Lung (tissue), 12 donors: Measurements from ENCODE around the gene PSMB10. TPM values are rescaled to one million over a fixed set of nuclear protein-coding genes. Genes with fewer than 3 reads are reported as not detected.

ENCODE experiments used
- ATAC-seq: fragments of 200-7000 bp; cut with Tn5 transposase; one replicate; pipeline ENCODE4 v1.9.1; 2020; ENCODE audit warnings: moderate number of reproducible peaks; ENCODE audit not compliant: insufficient read depth, low FRiP score
- DNase-seq, 3 donors: peaks; one replicate each; pipeline ENCODE4 v3.0.0-alpha.2; 2013 to 2017
- H3K27ac ChIP-seq, 2 donors: one replicate each; pipeline ENCODE4 v1.5.1; 2013; ENCODE audit warnings: mild to moderate bottlenecking in 2 of 2, moderate library complexity in 2 of 2, control low read depth in 1 of 2, inconsistent platforms in 1 of 2, low read depth in 1 of 2, low read length in 1 of 2
- H3K27me3 ChIP-seq, 3 donors: one replicate each; pipeline ENCODE4 v1.5.1; 2013; ENCODE audit warnings: low read length in 2 of 3; ENCODE audit not compliant: control insufficient read depth in 3 of 3, insufficient read depth in 3 of 3
- H3K36me3 ChIP-seq, 4 donors: one replicate each; pipeline ENCODE4 v1.5.1; 2013; ENCODE audit warnings: low read length in 4 of 4, mild to moderate bottlenecking in 1 of 4, moderate library complexity in 1 of 4; ENCODE audit not compliant: control insufficient read depth in 4 of 4, insufficient read depth in 4 of 4
- H3K4me1 ChIP-seq, 5 donors: one replicate each; pipeline ENCODE4 v1.5.1; 2013; ENCODE audit warnings: low read length in 5 of 5, mild to moderate bottlenecking in 2 of 5, moderate library complexity in 1 of 5; ENCODE audit not compliant: control insufficient read depth in 5 of 5, insufficient read depth in 5 of 5
- H3K4me3 ChIP-seq: one replicate; pipeline ENCODE4 v1.5.1; 2013; ENCODE audit warnings: mild to moderate bottlenecking, control low read depth, moderate library complexity
- H3K9ac ChIP-seq, 2 donors: one replicate each; pipeline ENCODE4 v1.5.1; 2013; ENCODE audit warnings: low read length in 2 of 2, control low read depth in 1 of 2; ENCODE audit not compliant: insufficient read depth in 1 of 2
- H3K9me3 ChIP-seq, 4 donors: one replicate each; pipeline ENCODE4 v1.5.1; 2013; ENCODE audit warnings: low read length in 3 of 4, mild to moderate bottlenecking in 1 of 4, moderate library complexity in 1 of 4; ENCODE audit not compliant: control insufficient read depth in 4 of 4, insufficient read depth in 3 of 4
- WGBS, 2 donors: extraction: QIAGEN DNeasy Blood & Tissue Kit; methylation state at CpG; one replicate each; pipeline ENCODE4 v1.1.7; 2013; 5-methylcytosine and 5-hydroxymethylcytosine counted together
- polyA plus RNA-seq, 2 donors: library from polyadenylated mRNA; stranded (reverse); fragments of 200-250 nt; gene quantifications; one replicate each; pipeline ENCODE4 v1.2.1, GENCODE V29; 2013
- total RNA-seq, 2 donors: library from RNA; depleted of rRNA in 1 of 2; stranded (reverse); fragments of >200 nt in 1 of 2; gene quantifications; one replicate each; pipeline ENCODE4 v1.2.1, GENCODE V29; 2014 to 2021
- TF ChIP-seq, protein P1 (sequence below): IDR thresholded peaks from 2 replicates; pipeline ENCODE4 v1.5.1; 2012; ENCODE audit warnings: mild to moderate bottlenecking; ENCODE audit errors: control extremely low read depth, extremely low read depth
- donor health status: control.
- donor health status: control.
- donor health status: Bipolar disorder and iron deficiency.
- donor health status: healthy.
- donor health status: DM: yes; HTN: yes; CAD: no.

PSMB10 gene
- total and polyA plus RNA-seq, 4 donors = 36.6 to 186 (median 112) TPM

DNA sequence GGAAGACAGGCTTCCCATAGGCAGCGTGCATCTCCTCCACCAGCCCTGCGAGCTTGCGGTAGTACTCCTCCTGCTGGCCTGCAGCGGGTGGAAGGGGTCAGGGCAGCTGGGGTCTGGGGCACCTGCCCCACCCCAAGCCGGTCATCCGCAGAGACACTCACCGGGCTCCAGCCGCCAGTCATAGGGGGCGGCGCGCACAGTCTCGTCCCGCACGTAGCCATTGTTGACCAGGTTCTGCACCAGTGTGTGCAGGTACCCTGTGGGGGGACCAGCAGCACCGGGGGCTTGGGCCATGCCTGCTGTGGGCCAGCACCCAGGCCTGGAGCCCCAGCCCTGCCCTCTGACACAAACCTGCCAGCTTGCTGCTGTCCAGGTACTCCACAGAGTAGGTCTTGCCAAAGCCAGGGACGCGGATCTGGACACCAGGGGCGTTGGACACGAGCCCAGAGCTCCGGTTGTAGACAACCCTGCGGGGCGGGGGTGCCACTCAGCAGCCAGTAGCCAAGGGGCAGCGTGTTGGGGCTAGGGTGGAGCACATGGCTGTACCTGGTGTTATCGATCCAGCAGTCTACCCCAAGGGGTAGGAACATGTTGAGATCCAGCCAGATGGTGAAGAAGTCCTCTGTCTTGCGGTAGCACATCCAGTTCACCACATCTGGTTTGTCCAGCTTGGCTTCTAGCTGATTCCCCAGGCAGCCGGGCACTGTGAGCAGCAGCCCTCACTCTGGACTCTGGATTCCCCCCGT lies 6.0 kb upstream of the PSMB10 start:
- H3K4me1 ChIP-seq = peaks cover 0 to 10% (median 0%) of the 10 kb centered on the region in 5 donors
- H3K4me3 ChIP-seq = no peak overlapping the region
- ATAC-seq = no peak
- H3K27me3 ChIP-seq = no peaks in the 10 kb centered on the region
- H3K9me3 ChIP-seq = no peaks in the 10 kb centered on the region
- WGBS, 2 donors = 89 to 90% methylated on average over 27 of the region's 27 CpGs
- DNase-seq = no peak
- H3K27ac ChIP-seq = peak overlapping the region in 1 of 2 donors; percentile 6
- peaks cover 7 to 71% (median 37%) of the 10 kb centered on the region in 4 donors for H3K36me3 ChIP-seq
- no peak overlapping the region for H3K9ac ChIP-seq
- TF ChIP-seq, protein P1, sequence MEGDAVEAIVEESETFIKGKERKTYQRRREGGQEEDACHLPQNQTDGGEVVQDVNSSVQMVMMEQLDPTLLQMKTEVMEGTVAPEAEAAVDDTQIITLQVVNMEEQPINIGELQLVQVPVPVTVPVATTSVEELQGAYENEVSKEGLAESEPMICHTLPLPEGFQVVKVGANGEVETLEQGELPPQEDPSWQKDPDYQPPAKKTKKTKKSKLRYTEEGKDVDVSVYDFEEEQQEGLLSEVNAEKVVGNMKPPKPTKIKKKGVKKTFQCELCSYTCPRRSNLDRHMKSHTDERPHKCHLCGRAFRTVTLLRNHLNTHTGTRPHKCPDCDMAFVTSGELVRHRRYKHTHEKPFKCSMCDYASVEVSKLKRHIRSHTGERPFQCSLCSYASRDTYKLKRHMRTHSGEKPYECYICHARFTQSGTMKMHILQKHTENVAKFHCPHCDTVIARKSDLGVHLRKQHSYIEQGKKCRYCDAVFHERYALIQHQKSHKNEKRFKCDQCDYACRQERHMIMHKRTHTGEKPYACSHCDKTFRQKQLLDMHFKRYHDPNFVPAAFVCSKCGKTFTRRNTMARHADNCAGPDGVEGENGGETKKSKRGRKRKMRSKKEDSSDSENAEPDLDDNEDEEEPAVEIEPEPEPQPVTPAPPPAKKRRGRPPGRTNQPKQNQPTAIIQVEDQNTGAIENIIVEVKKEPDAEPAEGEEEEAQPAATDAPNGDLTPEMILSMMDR = no peak

GRCh38 chr16:67942200-67942509 lies 5.5 kb upstream of the PSMB10 start:
- no peaks in the 10 kb centered on the region for H3K9me3 ChIP-seq
- no peak overlapping the region for H3K9ac ChIP-seq
- no peaks in the 10 kb centered on the region for H3K27me3 ChIP-seq
- H3K27ac ChIP-seq = peak overlapping the region in 1 of 2 donors; percentile 10
- H3K4me1 ChIP-seq = peaks cover 0 to 12% (median 2%) of the 10 kb centered on the region in 5 donors
- peaks cover 7 to 66% (median 34%) of the 10 kb centered on the region in 4 donors for H3K36me3 ChIP-seq
- DNase-seq (no peak), ATAC-seq (no peak)
- TF ChIP-seq, protein P1 = peak; percentile 31
- WGBS, 2 donors = 80 to 87% methylated on average over 6 of the region's 6 CpGs
- no peak overlapping the region for H3K4me3 ChIP-seq

DNA sequence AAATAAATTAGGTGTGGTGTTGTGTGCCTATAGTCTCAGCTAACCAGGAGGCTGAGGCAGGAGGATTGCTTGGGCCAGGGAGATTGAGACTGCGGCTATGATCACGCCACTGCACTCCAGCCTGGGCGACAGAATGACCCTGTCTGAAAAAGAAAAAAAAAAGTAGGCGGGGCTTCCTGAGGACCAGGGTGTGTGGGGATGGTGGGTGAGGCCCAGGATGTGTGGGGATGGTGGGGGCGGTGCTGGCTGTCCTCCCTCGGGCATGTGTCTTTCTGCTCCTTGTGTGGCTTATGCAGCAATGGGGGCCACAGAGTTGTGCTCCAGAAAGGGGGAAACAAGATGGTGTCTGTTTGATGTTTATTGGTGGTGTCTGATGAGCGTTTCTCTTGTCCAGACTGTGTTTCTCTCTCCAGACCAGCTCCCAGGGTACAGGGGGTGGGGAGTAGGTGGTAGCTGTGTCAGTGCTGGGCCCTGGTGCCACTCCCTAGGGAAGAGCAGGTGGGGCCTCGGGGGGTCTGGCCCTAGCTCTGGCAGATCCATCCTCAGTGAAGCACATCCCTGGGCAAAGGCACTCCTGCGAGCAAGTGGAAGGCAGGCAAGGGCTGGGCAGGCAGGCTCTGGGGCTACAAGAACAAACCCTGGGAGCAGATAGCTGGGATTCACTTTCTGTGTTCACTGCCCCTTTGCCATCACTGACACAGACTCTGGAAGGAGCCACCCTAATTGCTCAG lies 5.0 kb upstream of the PSMB10 start:
- WGBS, 2 donors = 83 to 92% methylated on average over 9 of the region's 9 CpGs
- TF ChIP-seq, protein P1 = no peak

More for the DNA sequence above, 5.0 kb upstream of the PSMB10 start:
- Histone ChIP-seq H3K4me3 (no peak overlapping the region), H3K4me1 (peaks cover 0 to 18% (median 5%) of the 10 kb centered on the region in 5 donors), H3K27ac (peak overlapping the region in 1 of 2 donors; percentile 10), H3K36me3 (peaks cover 7 to 61% (median 31%) of the 10 kb centered on the region in 4 donors), H3K9me3 (no peaks in the 10 kb centered on the region), H3K9ac (no peak overlapping the region), H3K27me3 (no peaks in the 10 kb centered on the region)
- no peak for ATAC-seq
- DNase-seq = no peak
